NCI-H1417 treated with DMSO at 0.1 percent for 48 hours (cell line): ENCODE results near the gene MRPL54.
"Not testable (repeated sequence)": the region's sequence is repeated elsewhere in the genome, so short reads cannot be mapped to it uniquely, and the experiment has no call there.

Source experiments
- DNase-seq: peaks from one replicate; lab custom pipeline; 2025; lab: John Stamatoyannopoulos, UW

Gene MRPL54

GRCh38 chr19:3810708-3811355 is 48.4 kb downstream of the MRPL54 start:
- no peak for DNase-seq

GRCh38 chr19:3813473-3814392 is 51.3 kb downstream of the MRPL54 start:
- no peak for DNase-seq

GRCh38 chr19:3814648-3815047 is 52.2 kb downstream of the MRPL54 start:
- DNase-seq, result no peak

- not testable (repeated sequence) for DNase-seq
Measured at GRCh38 chr19:3816148-3816547, 53.7 kb downstream of the MRPL54 start.

- no peak for DNase-seq
Measured at GRCh38 chr19:3816566-3817218, 54.2 kb downstream of the MRPL54 start.
